Measurements from ENCODE around the gene TJP3.

TJP3 gene

DNA sequence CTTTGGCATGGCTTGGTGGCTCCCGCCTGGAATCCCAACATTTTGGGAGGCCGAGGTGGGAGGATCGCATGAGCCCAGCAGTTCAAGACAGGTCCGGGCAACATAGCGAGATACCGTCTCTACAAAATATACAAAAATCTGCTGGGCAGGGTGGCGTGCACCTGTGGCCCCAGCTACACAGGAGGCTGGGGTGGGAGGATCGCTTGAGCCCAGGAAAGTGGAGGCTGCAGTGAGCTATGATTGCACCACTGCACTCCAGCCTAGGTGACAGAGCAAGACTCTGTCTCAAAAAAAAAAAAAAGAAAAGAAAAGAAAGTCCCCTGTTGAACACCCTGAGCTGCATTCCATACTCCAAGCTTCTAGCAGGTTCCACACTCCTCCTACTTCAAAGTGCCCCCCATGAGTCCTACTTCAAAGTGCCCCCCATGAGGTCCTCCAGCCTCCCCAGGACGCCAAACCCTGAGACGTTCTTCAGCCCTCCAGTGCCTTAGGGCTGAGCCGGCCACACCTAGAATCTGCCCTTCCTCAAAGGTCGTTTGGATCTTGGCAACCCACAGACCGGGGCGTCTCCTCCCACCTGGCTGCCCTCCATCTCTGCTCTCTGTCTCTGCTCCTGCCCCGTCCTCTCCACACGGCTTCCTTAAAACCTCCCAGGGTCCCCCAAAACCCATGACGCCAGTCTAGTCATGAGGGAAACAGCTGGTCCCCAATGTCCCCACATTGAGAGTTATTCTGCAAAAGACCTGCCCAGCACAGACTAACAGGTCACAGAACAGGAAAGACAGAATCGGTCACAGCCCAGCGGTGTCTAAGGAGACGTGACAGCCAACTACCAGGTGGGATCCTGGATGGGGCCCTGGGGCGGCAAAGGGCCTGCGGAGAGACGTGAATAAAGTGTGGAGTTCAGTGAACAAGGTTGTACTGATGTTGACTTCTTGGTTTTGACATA, 4.8 kb downstream of the TJP3 start:
- no peak for DNase-seq

- no peak for DNase-seq
Observed at GRCh38 chr19:3716147-3716668, 8.0 kb downstream of the TJP3 start.

DNA sequence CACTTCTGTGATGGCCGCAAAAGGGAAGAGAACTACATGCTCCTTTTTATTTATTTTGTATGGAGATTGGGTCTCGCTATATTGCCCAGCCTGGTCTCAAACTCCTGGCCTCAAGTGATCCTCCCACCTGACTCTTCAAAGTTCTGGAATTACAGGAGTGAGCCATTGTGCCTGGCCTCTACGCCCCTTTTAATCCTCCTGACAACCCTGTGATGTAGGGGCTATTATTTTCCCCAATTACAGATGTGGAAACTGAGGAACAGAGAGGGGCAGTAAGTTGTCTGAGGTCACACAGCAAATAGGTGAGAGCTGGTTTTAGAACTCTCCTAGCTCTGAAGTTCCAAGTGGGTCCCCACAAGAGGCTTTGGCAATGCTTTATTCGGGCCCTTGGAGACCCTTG, 11.7 kb downstream of the TJP3 start:
- DNase-seq, result no peak

- DNase-seq, result no peak
Observed at GRCh38 chr19:3720349-3720917, 12.2 kb downstream of the TJP3 start.

DNA sequence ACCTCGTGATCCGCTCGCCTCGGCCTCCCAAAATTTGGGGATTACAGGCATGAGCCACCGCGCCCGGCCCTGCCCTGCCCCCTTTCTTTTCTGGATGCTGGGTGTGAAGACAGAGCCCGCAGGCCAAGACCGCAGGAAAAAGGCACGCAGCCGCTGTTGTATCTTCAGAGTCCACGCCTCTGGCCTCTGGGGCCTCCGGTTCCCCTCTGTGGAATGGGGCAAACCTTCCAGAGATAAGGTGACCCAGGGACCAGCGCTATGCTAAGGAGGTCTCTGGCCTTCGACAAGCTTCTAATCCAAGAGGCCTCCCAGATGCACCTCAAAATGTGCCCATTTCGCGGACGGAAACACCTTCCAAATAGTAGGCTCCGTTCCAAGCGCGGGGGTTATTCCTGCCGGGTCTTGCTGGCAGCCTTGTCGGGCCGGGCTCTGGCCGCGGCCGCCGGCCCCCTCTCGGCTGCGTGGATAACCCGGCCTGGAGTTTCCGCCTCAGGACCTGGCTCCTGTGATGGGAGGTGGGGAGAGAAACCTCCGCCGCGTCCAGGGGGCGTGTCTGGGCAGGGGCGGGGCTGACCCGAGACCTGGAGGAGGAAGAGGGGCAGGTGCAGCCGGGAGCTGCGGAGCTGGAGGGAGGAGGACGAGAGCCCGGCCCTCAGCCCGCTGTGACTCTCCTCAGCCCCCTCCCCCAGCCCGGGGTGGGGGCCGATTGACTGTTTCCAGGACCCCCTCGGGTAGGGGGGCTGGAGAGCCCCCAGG, 13.1 kb downstream of the TJP3 start:
- DNase-seq, result peak; percentile 78 to 85 (median 82)

- DNase-seq, result no peak
Observed at GRCh38 chr19:3721887-3722442, 13.8 kb downstream of the TJP3 start.

- no peak for DNase-seq
Observed at GRCh38 chr19:3722443-3723109, 14.4 kb downstream of the TJP3 start.

DNA sequence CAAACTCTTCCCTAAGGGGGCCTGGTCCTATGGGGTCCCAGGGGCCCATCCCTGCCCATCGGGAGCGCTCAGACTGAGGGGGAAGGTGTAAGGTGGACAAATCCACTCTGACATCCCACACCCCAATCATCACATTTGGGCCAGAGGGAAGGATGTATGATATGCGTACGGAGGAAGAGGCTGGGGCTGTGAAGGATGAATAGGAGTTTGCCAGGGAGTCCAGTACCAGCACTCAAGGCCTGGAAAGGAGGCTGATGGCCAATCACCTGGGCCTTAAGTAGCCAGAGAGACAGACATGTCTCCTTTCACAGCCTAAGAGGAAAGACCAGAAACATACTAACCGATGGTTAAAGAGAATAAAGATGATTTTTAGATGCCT, 14.9 kb downstream of the TJP3 start:
- no peak for DNase-seq

- no peak for DNase-seq
Observed at GRCh38 chr19:3723883-3724282, 15.7 kb downstream of the TJP3 start.

DNA sequence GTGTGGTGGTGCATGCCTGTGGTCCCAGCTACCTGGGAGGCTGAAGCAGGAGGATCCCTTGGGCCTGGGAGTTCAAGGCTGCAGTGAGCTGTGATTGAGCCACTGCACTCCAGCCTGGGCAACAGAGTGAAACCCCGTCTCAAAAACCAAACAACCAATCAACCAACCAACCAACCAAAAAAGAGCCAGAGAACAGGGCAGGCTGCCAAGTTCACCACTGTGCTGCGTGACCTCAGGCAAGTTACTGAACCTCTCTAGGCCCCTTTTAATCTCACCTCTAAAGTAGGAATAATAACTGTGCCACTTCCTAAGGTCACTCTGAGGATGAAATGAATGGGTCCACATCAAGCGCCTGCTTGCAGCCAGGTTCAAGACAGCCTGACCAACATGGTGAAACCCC, 16.9 kb downstream of the TJP3 start:
- no peak for DNase-seq

GRCh38 chr19:3725640-3726310, 17.6 kb downstream of the TJP3 start:
- no peak for DNase-seq

DNA sequence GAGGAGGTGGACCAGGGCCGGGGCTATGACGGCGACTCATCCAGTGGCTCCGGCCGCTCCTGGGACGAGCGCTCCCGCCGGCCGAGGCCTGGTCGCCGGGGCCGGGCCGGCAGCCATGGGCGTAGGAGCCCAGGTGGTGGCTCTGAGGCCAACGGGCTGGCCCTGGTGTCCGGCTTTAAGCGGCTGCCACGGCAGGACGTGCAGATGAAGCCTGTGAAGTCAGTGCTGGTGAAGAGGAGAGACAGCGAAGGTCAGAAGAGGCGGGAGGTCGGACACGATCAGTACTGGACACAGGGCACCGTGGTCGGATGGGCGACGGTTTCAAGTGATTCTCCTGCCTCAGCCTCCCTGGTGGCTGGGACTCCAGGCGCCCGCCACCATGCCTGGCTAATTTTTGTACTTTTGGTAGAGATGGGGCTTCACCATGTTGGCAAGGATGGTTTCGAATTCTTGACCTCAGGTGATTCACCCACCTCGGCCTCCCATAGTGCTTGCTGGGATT, 22.3 kb downstream of the TJP3 start:
- DNase-seq, result no peak

DNA sequence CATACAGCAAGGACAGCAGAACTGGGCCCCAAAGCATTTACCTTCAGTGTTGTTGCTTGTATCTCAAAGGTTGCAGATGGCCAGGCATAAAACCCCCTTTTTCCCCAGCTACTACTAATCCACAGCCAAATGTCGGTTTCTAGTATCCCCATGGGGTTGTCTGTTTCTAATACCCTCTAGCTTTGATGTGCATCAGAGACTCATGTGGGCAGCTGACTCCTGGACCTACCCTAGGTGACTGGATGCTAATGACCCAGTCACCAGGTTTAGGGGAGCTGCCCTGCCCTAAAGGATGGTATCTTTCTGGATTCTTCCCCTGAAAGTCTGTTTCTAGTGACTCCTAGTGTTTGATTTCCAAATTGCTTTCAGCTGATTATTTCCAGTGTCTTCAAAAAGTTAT, 23.9 kb downstream of the TJP3 start:
- no peak for DNase-seq

GRCh38 chr19:3733549-3734309, 25.5 kb downstream of the TJP3 start:
- no peak for DNase-seq

GRCh38 chr19:3734310-3734600, 26.1 kb downstream of the TJP3 start:
- no peak for DNase-seq

- DNase-seq, result no peak
Observed at GRCh38 chr19:3736106-3736724, 28.0 kb downstream of the TJP3 start.

DNA sequence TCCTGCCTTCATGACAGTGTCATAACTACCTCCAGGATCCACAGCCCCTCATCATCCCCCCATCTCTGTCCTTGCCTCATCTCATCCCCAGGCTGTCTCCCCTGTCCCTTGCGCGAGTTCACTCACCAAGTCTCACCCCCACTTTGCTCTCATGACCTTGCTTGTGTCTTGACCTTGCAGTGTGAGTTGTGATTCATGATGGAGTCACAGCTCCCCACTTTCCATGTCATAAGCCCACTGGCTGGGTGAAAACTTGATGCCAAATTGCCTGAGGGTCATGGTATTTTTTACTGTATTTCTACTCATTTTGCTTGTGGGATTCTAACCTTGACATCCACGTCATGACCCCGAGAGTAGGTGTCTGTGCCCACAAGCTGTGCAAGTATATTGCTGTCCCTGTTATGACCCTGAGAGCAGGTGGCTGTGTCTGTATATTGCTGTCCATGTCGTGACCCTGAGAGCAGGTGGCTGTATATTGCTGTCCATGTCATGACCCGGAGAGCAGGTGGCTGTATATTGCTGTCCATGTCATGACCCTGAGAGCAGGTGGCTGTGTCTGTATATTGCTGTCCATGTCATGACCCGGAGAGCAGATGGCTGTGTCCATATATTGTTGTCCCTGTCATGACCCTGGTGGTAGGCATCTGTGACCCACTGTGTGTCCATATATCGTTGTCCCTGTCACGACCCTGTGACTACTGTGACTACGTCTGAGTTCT, 29.5 kb downstream of the TJP3 start:
- no peak for DNase-seq

DNA sequence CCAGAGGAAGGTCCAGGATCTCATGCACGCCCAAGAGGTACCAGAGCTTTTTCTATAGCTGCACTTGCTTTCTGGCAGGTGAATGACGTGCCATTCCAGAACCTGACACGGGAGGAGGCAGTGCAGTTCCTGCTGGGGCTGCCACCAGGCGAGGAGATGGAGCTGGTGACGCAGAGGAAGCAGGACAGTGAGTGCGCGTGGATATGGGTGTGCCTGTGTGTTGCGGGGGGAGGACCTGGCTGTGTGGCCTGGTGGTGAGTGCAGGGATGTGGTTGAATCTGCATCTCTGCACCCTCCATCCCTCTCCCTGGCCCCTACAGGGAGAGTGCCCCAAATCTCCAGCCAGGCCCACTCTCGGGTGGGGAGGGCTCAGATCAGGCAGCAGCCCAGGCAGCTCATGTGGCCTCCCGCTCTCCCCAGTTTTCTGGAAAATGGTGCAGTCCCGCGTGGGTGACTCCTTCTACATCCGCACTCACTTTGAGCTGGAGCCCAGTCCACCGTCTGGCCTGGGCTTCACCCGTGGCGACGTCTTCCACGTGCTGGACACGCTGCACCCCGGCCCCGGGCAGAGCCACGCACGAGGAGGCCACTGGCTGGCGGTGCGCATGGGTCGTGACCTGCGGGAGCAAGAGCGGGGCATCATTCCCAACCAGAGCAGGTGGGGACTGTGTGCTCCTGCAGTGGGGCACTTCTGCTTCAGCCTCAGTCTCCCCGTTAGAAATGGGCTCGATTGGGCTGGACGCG, 30.5 kb downstream of the TJP3 start:
- DNase-seq, result no peak

GRCh38 chr19:3740431-3740830, 32.2 kb downstream of the TJP3 start:
- no peak for DNase-seq
